AG04450 (cell line): ENCODE data around the gene RANBP10. TPM values are rescaled to one million over a fixed set of nuclear protein-coding genes. Genes with fewer than 3 reads are reported as not detected.

Experiments used
- CTCF ChIA-PET: fragments of 300-600, 350-600 bp; formaldehyde crosslinking; extraction: SDS; loops from one replicate; lab custom pipeline; 2022; ENCODE audit warnings: antibody characterized with exemption, inconsistent platforms; lab: Charles Lee
- POLR2A ChIA-PET: fragments of 350-600 bp; formaldehyde crosslinking; extraction: SDS; loops from one replicate; lab custom pipeline; 2021; ENCODE audit warnings: antibody characterized with exemption, inconsistent platforms; lab: Yijun Ruan, JAX
- DNase-seq: peaks from one replicate; pipeline ENCODE4 v3.0.0-alpha.2; 2011; ENCODE audit warnings: low read depth, low spot score
- H3K27ac ChIP-seq: one replicate; pipeline ENCODE4 v1.5.1; 2012; ENCODE audit warnings: low read depth, low read length, control low read depth
- H3K27me3 ChIP-seq: one replicate; pipeline ENCODE4 v1.6.0; 2012; ENCODE audit warnings: low read length; ENCODE audit not compliant: control insufficient read depth, insufficient read depth
- H3K4me3 ChIP-seq: 2 replicates; pipeline ENCODE4 v1.5.1; 2011; ENCODE audit warnings: mild to moderate bottlenecking, low read depth, low read length, control low read depth
- H3K9me3 ChIP-seq: 2 replicates; pipeline ENCODE4 v1.5.1; 2012; ENCODE audit warnings: low read length; ENCODE audit not compliant: control insufficient read depth, insufficient read depth
- CTCF ChIP-seq: IDR thresholded peaks from 2 replicates; pipeline ENCODE4 v1.5.1; 2011; ENCODE audit warnings: low read depth, low read length, control low read depth, inconsistent platforms
- polyA plus RNA-seq: library from polyadenylated mRNA; depleted of rRNA; stranded (reverse); fragments of >200 nt; gene quantifications from 2 replicates; pipeline ENCODE4 v1.2.3, GENCODE V29; 2011

The RANBP10 gene
- polyA plus RNA-seq, 1 experiment = 11.3 TPM

DNA sequence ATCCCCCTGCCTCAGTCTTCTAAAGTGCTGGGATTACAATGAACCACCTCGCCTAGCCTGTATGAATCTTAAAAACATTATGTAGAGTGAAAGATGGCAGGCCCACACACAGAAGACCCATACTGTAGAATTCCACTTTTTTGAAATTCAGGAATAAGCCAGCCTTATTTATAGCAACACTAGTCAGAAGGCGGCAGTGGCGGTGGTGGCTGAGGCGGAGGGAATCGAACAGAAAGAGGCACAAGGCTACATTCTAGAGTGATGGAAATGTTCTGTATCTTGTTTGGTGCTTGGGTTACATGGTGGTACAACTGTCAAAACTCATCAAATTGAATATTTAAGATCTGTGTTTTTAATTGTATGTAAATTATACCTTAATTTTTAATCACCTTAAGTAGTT, 98.6 kb downstream of the RANBP10 start:
- DNase-seq = no peak
- Histone ChIP-seq H3K27ac (no peak overlapping the region), H3K27me3 (no peaks in the 10 kb centered on the region), H3K9me3 (no peaks in the 10 kb centered on the region), H3K4me3 (no peak overlapping the region)
- POLR2A ChIA-PET = no interaction called here
- CTCF ChIA-PET = no interaction called here
- TF ChIP-seq CTCF = no peak

DNA sequence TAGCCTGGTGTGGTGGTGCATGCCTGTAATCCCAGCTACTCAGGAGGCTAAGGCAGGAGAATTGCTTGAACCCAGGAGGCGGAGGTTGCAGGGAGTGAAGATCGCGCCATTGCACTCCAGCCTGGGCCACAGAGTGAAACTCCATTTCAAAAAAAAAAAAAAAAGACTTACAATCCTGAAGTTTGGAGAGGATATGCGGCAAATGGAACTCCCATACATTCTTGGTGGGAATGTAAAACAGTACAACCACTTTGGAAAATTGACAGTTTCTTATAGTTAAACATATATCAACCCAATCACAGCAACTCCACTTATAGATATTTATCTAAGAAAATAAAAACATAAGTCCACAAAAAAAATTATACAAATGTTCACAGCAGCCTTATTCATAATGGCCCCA, 99.2 kb downstream of the RANBP10 start:
- no peak overlapping the region for H3K4me3 ChIP-seq
- no peak for TF ChIP-seq CTCF
- H3K27me3 ChIP-seq = no peaks in the 10 kb centered on the region
- H3K9me3 ChIP-seq = no peaks in the 10 kb centered on the region
- ChIA-PET POLR2A (no interaction called here), CTCF (no interaction called here)
- no peak overlapping the region for H3K27ac ChIP-seq
- no peak for DNase-seq

DNA sequence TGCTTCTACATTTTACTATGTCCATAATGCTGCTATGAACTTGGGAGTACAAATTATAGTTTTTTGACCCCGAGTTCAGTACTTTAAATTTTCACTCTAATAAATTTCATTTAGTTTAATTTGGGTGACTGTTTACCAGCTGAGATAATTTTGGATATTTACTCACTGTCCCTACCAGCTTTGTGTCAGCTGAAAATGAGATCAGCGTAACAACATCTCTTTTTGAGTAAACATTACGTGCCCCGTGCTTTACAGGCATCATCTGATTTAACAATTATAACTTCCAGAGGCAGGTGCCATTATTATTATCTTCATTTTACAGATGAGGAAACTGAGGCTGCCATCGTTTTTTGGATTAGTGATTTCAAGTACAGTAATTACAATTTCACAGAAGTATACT, 102.2 kb downstream of the RANBP10 start:
- DNase-seq = no peak
- Histone ChIP-seq H3K9me3 (no peaks in the 10 kb centered on the region), H3K27ac (no peak overlapping the region), H3K27me3 (no peaks in the 10 kb centered on the region), H3K4me3 (no peak overlapping the region)
- CTCF ChIA-PET = no interaction called here
- POLR2A ChIA-PET = no interaction called here
- no peak for TF ChIP-seq CTCF

- Histone ChIP-seq H3K4me3 (no peak overlapping the region), H3K9me3 (no peaks in the 10 kb centered on the region), H3K27ac (no peak overlapping the region), H3K27me3 (no peaks in the 10 kb centered on the region)
- DNase-seq = no peak
- ChIA-PET CTCF (no interaction called here), POLR2A (no interaction called here)
- TF ChIP-seq CTCF = no peak
Observed at GRCh38 chr16:67703626-67704025, 102.7 kb downstream of the RANBP10 start.

DNA sequence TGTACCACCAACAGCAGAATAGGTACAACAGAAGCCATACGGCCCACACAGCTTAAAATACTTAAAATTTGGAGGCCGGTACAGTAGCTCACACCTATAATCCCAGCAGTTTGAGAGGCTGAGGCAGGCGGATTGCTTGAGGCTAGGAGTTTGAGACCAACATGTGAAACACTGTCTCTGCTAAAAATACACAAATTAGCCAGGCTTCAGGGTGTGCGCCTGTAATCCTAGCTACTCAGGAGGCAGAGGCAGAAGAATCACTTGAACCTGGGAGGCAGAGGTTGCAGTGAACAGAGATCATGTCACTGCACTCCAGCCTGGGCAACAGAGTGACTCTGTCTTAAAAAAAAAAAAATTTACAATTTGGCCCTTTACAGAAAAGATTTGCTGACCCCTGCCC, 104.2 kb downstream of the RANBP10 start:
- Histone ChIP-seq H3K27me3 (no peaks in the 10 kb centered on the region), H3K4me3 (no peak overlapping the region), H3K9me3 (no peaks in the 10 kb centered on the region), H3K27ac (no peak overlapping the region)
- no peak for TF ChIP-seq CTCF
- ChIA-PET POLR2A (no interaction called here), CTCF (no interaction called here)
- DNase-seq = no peak
